ENCODE measurements around the gene CENPL.
"Not testable (repeated sequence)": the region's sequence is repeated elsewhere in the genome, so short reads cannot be mapped to it uniquely, and the experiment has no call there.

CENPL gene, protein sequence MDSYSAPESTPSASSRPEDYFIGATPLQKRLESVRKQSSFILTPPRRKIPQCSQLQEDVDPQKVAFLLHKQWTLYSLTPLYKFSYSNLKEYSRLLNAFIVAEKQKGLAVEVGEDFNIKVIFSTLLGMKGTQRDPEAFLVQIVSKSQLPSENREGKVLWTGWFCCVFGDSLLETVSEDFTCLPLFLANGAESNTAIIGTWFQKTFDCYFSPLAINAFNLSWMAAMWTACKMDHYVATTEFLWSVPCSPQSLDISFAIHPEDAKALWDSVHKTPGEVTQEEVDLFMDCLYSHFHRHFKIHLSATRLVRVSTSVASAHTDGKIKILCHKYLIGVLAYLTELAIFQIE

DNA sequence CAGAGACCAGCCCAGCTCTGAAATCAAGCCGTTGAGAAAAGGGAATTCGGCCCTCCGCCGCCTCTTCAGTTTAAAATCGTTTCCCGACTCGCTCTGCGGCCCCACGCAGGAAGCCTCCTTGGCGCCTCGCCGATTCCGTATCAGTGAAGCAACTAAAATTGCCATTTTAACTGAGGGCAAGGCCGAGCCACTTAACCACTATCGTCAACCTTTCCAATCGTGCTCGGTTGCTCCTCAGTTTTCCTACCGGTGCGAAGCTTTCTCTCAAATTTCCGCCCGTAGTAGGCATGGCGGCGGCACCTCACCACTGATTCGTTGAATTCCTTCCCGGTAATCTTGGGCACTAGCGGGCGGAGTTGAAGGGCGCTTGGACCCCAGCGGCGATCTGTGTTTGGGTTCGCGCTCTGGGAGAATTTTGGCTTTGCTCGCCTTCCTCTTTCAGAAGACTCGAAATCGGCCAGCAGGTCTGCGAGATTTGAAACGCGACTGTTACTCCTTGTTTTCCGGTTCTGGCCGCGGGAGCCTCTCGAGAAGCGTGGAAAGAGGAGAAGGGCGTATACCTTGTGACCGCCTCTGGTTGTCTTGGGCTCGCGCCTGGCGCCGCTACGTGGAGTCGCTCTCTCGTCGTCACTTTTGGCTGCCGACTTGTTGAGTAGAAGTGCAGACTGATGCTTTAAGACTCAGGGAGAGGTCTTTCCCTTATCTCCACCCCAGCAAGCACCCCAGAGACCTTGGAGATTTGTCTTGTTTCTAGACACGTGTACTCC lies at the start of gene CENPL, which contains the start of gene DARS2:
Gene CENPL, minus strand, starts transcription at position 569 of the 767 bp plus-strand sequence. CDS start 13,584 bp downstream, outside the sequence.
Gene DARS2, plus strand, starts transcription at position 359 of the 767 bp plus-strand sequence. CDS start 557 bp downstream, outside the sequence.
- DNase-seq (ENCODE audit: low spot score): peak; percentile 93

DNA sequence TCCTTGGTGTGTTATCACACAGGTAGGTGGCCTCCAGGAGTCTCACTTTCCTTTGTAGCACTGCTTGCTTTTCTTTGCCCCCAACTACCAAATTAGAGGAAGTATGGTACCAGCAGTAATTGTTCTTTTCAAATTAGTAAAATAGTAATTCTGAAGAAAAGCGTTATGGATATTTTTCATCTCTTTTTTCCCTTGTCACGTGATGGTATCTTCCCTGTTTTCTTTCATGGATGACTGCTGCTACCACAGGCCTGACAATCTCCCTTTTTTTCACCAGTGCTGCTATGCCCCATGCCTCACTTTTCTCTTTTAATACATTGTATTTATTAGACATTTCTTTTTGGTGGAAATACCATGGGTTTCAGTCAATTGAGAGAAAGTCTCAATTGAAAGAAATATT lies 46.8 kb upstream of the CENPL start:
- no peak for DNase-seq (ENCODE audit: low spot score)

DNA sequence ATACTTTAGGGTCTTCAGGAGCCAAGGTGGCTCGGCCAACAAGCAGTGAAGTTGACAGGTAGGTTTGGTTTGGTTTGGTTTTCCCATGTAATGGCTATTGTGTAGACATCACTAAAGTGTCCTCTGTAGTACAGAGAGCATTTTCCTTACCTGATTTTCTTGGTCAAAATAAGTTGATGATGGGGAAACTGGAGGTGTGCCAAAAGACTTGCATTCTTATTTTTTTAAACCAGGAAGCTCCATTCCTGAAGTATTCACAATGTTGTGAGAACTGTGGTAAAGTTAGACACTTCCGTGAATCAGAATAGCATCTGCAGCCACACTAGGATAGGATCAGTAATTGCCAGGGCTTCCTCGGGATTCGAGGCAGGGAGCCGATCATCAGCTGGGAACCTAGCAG lies 46.4 kb upstream of the CENPL start:
- DNase-seq (ENCODE audit: low spot score): no peak

DNA sequence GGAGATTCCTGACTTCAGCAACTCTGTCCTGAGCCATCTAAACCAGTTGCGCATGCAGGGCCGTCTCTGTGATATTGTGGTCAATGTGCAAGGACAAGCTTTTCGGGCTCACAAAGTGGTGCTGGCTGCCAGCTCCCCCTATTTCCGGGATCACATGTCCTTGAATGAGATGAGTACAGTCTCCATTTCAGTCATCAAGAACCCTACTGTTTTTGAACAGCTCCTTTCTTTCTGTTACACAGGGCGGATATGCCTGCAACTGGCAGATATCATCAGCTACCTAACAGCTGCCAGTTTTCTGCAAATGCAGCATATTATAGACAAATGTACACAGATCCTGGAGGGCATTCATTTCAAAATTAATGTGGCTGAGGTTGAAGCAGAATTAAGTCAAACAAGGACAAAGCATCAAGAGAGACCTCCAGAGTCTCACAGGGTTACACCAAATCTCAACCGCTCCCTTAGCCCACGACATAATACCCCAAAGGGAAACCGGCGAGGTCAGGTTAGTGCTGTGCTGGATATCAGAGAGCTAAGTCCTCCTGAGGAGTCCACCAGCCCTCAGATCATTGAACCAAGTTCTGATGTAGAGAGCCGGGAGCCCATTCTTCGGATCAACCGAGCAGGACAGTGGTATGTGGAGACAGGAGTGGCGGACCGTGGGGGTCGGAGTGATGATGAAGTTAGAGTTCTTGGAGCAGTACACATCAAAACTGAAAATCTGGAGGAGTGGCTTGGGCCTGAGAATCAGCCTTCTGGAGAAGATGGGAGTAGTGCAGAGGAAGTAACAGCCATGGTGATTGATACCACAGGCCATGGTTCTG lies 45.8 kb upstream of the CENPL start:
- DNase-seq (ENCODE audit: low spot score): no peak

DNA sequence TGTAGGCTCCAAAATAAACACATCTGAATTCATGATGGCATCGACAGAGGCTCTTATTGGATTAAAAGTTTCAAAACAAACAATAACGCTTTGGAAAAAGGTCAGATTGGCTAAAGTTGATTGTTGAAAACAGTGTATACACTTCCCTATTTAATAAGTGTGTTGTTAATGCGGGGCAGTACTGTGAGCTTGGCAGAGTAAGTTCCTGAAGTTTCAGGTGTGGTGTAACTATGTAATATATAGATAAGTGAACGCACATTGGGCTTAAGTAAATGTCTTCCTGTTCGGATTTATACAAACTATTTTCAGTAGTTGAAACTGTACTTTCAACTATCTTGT lies 44.3 kb upstream of the CENPL start:
- DNase-seq (ENCODE audit: low spot score): no peak

DNA sequence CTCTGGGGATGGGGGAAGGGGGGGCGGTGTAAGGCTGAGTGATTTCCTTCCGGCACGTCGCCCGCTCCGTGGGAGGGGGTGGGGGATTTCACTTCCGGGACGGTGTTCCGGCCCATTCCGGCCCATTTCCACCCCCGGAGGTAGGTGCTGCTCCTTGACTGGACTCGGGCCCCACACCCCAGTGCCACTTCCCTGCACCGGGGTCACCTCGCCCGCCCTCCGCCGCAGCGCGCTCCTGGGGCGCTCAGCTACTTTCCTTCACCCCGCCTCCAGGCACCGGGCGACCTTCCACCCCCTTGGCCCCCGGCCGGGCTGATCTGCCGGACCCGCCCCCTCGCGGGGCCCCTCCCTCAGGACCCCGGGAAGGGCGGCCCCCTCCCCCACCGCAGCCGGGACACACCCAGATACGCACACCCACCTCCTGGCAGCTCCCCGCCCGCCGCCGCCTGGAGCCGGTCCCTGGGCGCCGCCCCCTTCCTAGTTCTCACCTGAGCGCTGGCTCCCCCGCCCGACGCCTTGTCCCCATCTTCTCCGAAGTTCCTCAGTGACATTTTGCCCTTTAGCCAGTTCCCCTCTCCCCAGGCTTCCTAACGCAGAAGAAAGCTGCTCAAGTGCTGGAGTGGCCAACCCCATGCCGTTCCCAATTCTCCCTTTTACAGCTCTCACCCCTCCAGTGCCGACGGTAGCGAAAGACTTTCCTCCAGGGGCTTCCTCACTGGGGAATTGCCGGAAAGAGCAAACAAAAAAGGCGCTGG lies 43.8 kb upstream of the CENPL start, which contains the start of gene ZBTB37:
Gene ZBTB37, plus strand, starts transcription at position 115 of the 755 bp plus-strand sequence. CDS start 1,846 bp downstream, outside the sequence.
- DNase-seq (ENCODE audit: low spot score): peak; percentile 96

DNA sequence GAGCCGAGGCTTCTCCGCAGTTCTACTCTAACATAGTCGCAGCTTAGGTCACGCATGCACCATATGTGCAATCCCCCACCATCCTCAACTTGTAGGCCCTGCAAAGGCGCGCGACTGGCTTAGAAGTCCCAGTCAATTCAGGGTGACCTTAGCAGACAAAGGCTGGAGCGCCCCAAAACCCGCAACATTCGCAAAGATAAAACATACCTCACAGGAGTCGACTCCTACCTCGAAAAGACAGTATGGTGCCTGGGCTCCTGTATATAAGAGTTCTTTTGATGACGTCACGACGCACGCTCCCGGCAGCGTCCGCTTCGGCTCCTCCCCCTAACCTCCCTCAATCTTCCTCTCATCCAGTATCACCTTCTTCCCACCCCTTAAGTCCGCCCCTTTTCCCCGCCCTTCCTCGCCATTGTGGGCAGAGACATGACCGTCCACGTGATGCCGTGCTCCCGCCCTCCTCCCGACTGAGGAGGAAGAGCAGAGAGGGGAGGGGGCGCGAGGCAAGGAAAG lies 43.1 kb upstream of the CENPL start, which contains the start of gene GAS5:
Gene GAS5, minus strand, starts transcription at position 237 of the 513 bp plus-strand sequence.
- DNase-seq (ENCODE audit: low spot score): peak; percentile 98

DNA sequence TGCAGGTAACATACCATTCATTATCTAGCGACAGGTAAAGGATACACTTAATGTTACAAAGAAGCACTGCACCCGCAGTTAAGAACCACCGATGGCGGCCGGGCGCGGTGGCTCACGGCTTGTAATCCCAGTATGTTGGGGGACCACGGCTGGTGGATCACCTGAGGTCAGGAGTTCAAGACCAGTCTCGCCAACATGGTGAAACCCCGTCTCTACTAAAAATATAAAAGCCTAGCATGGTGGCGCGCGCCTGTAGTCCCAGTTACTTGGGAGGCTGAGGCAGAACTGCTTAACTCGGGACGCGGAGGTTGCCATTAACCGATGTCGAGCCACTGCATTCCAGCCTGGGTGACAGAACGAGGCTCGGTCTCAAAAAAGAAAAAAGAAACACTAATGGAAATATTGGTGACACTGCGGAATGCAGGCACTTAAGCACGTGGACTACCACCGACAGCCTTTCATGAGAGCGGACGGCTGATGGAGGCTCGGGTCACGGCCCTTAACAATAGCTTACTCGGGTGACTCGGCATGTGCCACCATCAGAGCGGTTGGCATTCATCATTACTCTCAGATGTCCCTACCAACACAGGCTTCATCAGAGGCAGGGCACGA lies 42.6 kb upstream of the CENPL start:
- DNase-seq (ENCODE audit: low spot score): no peak

DNA sequence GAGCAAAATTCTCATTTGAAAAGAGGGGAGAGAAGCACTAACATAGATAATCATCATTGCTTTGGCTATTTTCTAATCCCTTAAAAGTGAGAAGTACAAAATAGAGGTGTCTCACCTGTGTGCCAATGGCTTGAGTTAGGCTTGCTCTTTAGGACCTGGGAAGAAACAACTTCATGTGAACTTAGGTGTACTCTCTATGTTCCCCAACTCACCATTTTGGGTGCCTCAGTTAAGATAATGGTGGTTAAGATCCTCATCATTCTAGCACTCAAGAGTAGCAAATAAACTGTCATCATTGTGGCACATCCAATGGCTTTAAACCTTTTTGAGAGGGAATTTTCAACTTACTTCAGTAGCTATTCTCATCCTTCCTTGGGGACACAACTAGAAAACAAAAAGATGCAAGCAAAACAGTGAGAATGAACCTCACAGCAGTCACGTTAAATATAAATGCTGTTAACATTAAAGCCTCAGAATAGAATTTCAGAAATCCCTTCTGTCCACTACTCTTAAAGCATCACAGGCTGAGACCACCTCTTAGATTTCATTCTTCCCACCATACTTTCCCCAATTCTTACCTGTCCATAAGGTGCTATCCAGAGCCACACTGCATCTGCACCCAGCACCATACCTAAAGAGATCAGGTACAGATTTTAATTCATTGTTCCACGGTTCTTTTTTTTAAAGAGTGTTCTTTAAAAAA lies 41.9 kb upstream of the CENPL start:
- DNase-seq (ENCODE audit: low spot score): no peak

DNA sequence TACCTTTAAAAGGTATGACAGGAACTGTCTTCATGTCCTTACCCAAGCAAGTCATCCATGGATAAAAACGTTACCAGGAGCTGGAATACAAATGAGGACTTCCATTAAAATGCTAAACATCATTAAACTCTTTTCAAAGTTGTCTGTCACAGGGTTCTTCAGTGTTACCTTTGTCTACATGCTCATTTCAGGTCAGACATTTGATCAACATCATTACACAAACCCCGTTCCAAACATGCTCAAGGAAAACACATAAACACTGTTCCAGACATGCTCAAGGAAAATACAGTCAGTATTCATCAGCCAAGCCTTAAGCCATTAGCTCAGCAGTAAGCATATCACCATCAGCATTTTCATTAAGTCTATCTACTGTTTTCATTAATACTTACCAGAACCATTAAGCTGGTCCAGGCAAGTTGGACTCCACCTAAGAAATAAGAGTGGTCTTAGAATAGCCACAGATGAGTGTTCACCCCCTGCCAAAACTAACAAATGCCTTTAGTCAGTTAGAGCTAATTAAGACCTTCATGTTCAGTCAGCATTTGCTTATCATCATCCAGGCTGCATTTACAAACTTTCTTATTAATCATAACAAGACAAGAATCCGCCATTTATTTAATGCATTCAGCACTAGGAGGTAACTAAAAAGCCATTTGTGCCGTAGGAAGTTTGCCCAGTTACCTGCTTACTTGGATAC lies 40.9 kb upstream of the CENPL start:
- DNase-seq (ENCODE audit: low spot score): no peak

DNA sequence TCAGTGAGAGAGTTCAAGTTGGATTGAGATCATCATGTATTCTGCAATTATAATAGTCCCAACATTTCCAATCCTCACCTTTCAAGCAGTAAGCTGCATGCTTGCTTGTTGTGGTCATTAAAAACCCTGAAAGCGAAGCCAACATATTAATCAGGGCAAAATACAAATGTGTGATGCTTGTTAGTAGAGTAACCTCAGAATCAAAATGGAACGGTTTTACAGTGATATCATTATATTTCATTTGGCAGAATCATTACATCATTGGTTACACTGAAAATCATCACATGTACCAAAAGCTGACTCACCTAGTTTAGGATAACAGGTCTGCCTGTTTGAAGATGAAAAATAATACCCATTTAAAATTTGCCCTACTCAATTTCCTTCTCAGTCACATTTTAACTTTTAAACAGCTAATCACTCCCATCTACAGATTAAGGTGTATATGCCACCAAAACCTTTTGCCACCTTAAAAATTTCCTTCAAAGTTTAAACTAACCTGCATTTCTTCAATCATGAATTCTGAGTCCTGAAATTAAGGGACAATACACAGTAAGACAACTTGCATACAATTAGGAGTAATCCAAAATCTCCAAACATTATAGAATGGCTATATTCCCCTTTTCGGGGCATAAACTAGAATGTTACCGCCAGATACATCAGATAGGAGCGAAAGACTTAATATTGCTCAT lies 39.6 kb upstream of the CENPL start:
- no peak for DNase-seq (ENCODE audit: low spot score)

DNA sequence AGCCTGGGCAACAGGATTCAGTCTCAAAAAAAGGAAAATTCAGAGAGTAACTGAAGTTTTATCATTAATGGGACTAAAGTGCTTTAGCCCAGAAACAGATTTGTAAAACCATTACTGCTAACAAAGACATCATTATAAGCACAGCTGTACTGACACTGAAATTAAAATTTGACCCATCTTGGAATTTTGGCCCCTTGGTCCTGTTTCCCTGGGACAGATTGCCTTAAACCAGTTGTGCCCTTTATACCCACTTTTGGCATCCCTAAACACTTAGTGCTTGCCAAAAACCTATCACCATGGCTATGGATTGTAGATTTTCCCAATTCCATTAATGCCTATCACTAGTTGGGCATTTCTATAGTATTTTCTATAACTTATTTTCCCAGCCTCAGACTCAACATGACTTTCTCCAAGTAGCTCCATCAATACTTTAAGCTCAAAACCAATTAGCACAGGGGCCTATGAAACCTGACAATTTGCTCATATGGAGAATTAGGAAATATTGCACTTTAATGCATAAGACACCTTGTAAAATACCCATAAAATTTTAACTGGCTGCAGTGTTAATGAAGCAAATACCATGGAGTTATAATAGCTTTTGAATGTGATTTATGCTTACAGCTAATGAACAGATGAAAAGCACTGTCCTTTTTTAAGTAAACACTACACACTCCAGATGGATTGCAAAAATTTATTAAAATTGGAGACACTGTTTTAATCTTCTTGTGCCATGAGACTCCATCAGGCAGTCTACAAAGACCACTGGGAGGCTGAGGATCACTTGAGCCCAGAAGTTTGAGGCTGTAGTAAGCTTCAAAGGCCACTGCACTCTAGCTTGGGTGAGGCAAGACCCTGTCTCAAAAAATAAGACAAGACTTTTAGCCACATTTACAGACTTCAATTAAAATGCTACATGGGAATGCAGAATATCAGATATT lies 38.8 kb upstream of the CENPL start:
- no peak for DNase-seq (ENCODE audit: low spot score)

DNA sequence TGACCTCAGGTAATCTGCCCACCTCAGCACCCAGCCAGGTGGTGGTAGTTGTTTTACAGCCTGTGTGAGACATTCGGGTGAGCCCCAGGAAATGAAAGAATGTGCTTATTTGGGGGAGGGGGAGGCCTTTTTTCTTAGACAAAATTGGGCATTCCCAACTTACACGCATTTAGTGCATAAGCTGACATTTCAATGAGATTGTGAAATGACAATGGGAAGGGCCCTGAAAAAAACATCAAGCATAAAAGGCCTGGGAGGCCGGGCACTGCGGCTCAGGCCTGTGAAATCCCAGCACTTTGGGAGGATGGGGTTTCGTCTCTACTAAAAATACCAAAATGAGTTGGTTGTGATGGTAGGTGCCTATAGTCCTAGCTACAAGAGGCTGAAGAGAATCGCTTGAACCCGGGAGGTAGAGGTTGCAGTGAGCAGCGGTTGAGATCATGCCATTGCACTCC lies 38.1 kb upstream of the CENPL start:
- no peak for DNase-seq (ENCODE audit: low spot score)

DNA sequence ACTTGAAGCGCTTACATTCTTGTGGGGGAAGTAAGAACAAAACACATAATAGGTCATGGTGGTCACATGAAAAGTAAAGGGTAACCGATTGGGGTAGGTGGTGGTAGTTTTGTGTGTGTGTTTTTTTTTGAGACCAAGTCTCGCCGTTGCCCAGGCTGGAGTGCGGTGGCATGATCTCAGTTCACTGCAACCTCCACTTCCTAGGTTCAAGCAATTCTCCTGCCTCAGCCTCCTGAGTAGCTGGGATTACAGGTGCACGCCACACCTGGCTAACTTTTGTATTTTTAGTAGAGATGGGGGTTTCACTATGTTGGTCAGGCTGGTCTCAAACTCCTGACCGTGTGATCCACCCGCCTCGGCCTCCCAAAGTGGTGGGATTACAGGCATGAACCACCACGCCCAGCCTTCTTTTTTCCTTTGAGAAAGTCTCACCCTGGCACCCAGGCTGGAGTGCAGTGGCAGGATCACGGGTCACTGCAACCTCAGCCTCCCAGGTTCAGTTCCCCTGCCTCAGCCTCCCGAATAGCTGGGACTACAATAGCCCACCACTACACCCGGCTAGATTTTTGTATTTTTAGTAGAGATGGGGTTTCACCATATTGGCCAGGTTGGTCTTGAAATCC lies 37.6 kb upstream of the CENPL start:
- DNase-seq (ENCODE audit: low spot score): not testable (repeated sequence)

DNA sequence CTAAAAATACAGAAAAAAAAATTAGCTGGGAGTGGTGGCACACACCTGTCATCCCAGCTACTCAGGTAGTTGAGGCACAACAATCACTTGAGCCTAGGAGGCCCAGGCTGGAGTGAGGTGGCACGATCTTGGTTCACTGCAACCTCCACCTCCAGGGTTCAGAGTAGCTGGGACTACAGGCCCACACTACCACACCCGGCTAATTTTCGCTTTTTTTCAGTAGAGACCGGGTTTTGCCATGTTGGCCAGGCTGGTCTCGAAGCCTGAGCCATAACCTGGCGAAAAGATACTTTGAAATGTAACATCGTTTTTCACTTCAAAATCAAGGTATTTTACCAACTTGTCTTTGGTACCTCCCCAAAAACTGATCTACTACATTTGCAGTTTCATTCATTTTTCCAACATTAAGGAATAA lies 37.1 kb upstream of the CENPL start:
- no peak for DNase-seq (ENCODE audit: low spot score)

DNA sequence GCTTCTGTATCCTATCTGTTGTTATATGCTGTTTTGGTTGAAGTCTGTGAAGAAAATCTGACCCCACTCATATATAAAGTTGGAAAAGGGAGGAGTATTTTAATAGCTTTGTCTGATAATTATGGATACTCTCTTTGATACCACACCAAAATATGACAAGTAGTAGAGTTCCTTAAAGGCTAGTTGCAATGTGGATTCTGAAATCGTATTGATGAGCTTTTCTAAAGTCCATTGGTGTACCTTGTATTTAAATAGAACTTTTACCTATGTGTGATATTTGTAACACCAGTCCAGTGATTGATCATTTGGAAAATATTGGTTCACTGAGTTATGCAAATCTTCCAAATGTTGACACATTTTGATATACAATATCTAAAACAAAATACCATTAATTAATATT lies 35.4 kb upstream of the CENPL start:
- no peak for DNase-seq (ENCODE audit: low spot score)

DNA sequence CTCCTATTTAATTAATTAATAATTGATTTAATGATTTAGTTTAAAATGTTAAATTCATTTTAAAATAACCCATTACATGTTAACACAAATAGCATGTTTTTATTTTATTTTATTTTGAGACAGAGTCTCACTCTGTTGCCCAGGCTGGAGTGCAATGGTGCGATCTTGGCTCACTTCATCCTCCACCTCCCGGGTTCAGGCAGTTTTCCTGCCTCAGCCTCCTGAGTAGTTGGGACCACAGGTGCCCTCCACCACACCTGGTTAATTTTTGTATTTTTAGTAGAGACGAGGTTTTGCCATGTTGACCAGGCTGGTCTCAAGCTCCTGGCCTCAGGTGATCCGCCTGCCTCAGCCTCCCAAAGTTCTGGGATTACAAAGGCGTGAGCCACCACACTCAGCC lies 34.9 kb upstream of the CENPL start:
- not testable (repeated sequence) for DNase-seq (ENCODE audit: low spot score)
